Mesodermal cell (in vitro differentiated cells): Measurements from ENCODE around the gene DMC1.

Experiments
- H3K27ac ChIP-seq: 2 replicates; pipeline ENCODE4 v1.7.0; 2013; ENCODE audit warnings: mild to moderate bottlenecking, low read depth, low read length, moderate library complexity; ENCODE audit not compliant: severe bottlenecking
- H3K36me3 ChIP-seq: 2 replicates; pipeline ENCODE4 v1.7.1; 2013; ENCODE audit warnings: mild to moderate bottlenecking, low read length, moderate library complexity; ENCODE audit not compliant: control insufficient read depth, insufficient read depth
- H3K4me1 ChIP-seq: one replicate; pipeline ENCODE4 v1.7.1; 2013; ENCODE audit warnings: mild to moderate bottlenecking, low read length; ENCODE audit not compliant: insufficient read depth, control insufficient read depth, poor library complexity, severe bottlenecking
- H3K4me3 ChIP-seq: 2 replicates; pipeline ENCODE4 v1.7.0; 2013; ENCODE audit warnings: low read length, control low read depth, mild to moderate bottlenecking; ENCODE audit not compliant: insufficient read depth, poor library complexity, severe bottlenecking; ENCODE audit errors: extremely low read depth
- H3K9me3 ChIP-seq: 2 replicates; pipeline ENCODE4 v1.7.1; 2013; ENCODE audit warnings: mild to moderate bottlenecking, low read length, moderate library complexity; ENCODE audit not compliant: control insufficient read depth
- WGBS, 2 experiments: methylation state at CpG; one replicate each; pipeline ENCODE4 v1.1.5; 2013; ENCODE audit warnings: missing lambda C conversion rate in 2 of 2; ENCODE audit not compliant: insufficient coverage in 2 of 2; 5-methylcytosine and 5-hydroxymethylcytosine counted together

The DMC1 gene

GRCh38 chr22:38567531-38568285 is 2.3 kb downstream of the DMC1 start:
- WGBS, 2 experiments: 67 to 83% methylated on average over 2 to 4 of the region's 7 CpGs
- Histone ChIP-seq H3K27ac (no peak overlapping the region), H3K4me1 (no peaks in the 10 kb centered on the region), H3K36me3 (no peaks in the 10 kb centered on the region), H3K4me3 (no peak overlapping the region), H3K9me3 (no peaks in the 10 kb centered on the region)

GRCh38 chr22:38566726-38567504 is 3.1 kb downstream of the DMC1 start:
- no peak overlapping the region for H3K4me3 ChIP-seq
- H3K27ac ChIP-seq: no peak overlapping the region
- WGBS, 2 experiments: 90% methylated on average over 3 of the region's 3 CpGs
- no peaks in the 10 kb centered on the region for H3K9me3 ChIP-seq
- no peaks in the 10 kb centered on the region for H3K36me3 ChIP-seq
- H3K4me1 ChIP-seq: no peaks in the 10 kb centered on the region

GRCh38 chr22:38565441-38565840 is 4.5 kb downstream of the DMC1 start:
- Histone ChIP-seq H3K4me3 (no peak overlapping the region), H3K9me3 (no peaks in the 10 kb centered on the region), H3K27ac (no peak overlapping the region), H3K36me3 (no peaks in the 10 kb centered on the region), H3K4me1 (no peaks in the 10 kb centered on the region)
- 100% methylated on average over 1 of the region's 1 CpG; no CpG with 5 or more reads in 1 of the 2 experiments for WGBS, 2 experiments

- WGBS, 2 experiments: 71 to 100% methylated on average over 1 of the region's 2 CpGs
- no peak overlapping the region for H3K27ac ChIP-seq
- no peaks in the 10 kb centered on the region for H3K9me3 ChIP-seq
- no peaks in the 10 kb centered on the region for H3K4me1 ChIP-seq
- no peak overlapping the region for H3K4me3 ChIP-seq
- no peaks in the 10 kb centered on the region for H3K36me3 ChIP-seq
These were observed 5.3 kb downstream of the DMC1 start for GRCh38 chr22:38564669-38565068.

- H3K9me3 ChIP-seq: no peaks in the 10 kb centered on the region
- 100% methylated on average over 1 of the region's 3 CpGs; no CpG with 5 or more reads in 1 of the 2 experiments for WGBS, 2 experiments
- H3K4me3 ChIP-seq: no peak overlapping the region
- H3K4me1 ChIP-seq: no peaks in the 10 kb centered on the region
- H3K27ac ChIP-seq: no peak overlapping the region
- H3K36me3 ChIP-seq: no peaks in the 10 kb centered on the region
These were observed 15.7 kb downstream of the DMC1 start for GRCh38 chr22:38554281-38554680.

- Histone ChIP-seq H3K4me3 (no peak overlapping the region), H3K4me1 (no peaks in the 10 kb centered on the region), H3K9me3 (peaks cover under 1% of the 10 kb centered on the region), H3K27ac (no peak overlapping the region), H3K36me3 (no peaks in the 10 kb centered on the region)
- WGBS, 2 experiments: 79 to 90% methylated on average over 4 to 5 of the region's 7 CpGs
These were observed 20.7 kb downstream of the DMC1 start for GRCh38 chr22:38549101-38549894.

- no peak overlapping the region for H3K27ac ChIP-seq
- no peaks in the 10 kb centered on the region for H3K4me1 ChIP-seq
- peaks cover 8% of the 10 kb centered on the region for H3K9me3 ChIP-seq
- H3K36me3 ChIP-seq: no peaks in the 10 kb centered on the region
- WGBS, 2 experiments: no CpG with 5 or more reads among the region's 2 CpGs
- no peak overlapping the region for H3K4me3 ChIP-seq
These were observed 29.3 kb downstream of the DMC1 start for GRCh38 chr22:38540701-38541100.

- Histone ChIP-seq H3K4me1 (no peaks in the 10 kb centered on the region), H3K9me3 (no peaks in the 10 kb centered on the region), H3K36me3 (no peaks in the 10 kb centered on the region), H3K4me3 (no peak overlapping the region), H3K27ac (no peak overlapping the region)
- 100% methylated on average over 1 of the region's 4 CpGs; no CpG with 5 or more reads in 1 of the 2 experiments for WGBS, 2 experiments
These were observed 38.6 kb downstream of the DMC1 start for GRCh38 chr22:38531251-38531938.

- H3K36me3 ChIP-seq: no peaks in the 10 kb centered on the region
- H3K4me3 ChIP-seq: no peak overlapping the region
- WGBS, 2 experiments: 79 to 91% methylated on average over 2 to 3 of the region's 3 CpGs
- H3K4me1 ChIP-seq: no peaks in the 10 kb centered on the region
- no peaks in the 10 kb centered on the region for H3K9me3 ChIP-seq
- no peak overlapping the region for H3K27ac ChIP-seq
These were observed 45.6 kb downstream of the DMC1 start for GRCh38 chr22:38524429-38524828.

GRCh38 chr22:38523479-38523878 is 46.5 kb downstream of the DMC1 start:
- WGBS, 2 experiments: 94 to 99% methylated on average over 2 to 5 of the region's 5 CpGs
- H3K27ac ChIP-seq: no peak overlapping the region
- no peaks in the 10 kb centered on the region for H3K36me3 ChIP-seq
- H3K4me1 ChIP-seq: no peaks in the 10 kb centered on the region
- no peaks in the 10 kb centered on the region for H3K9me3 ChIP-seq
- no peak overlapping the region for H3K4me3 ChIP-seq
